ENCODE data around the gene VSIR. TPM values are rescaled to one million over a fixed set of nuclear protein-coding genes. Genes with fewer than 3 reads are reported as not detected.

VSIR gene
- total RNA-seq, 1 donor from 2014 or later: 2.9 TPM

- no peak overlapping the region for H3K4me3 ChIP-seq (ENCODE audit: insufficient read depth, low read depth, low read length)
- no peaks in the 10 kb centered on the region for H3K36me3 Mint-ChIP-seq (ENCODE audit: low read depth, unreplicated experiment)
- H3K27me3 Mint-ChIP-seq (ENCODE audit: low read depth, unreplicated experiment): peaks cover 56% of the 10 kb centered on the region
- no peaks in the 10 kb centered on the region for H3K9me3 ChIP-seq (ENCODE audit: insufficient read depth, low read depth, low read length)
- no peak for FAIRE-seq
- H3K4me2 ChIP-seq (ENCODE audit: low read length): no peak overlapping the region
- H2AFZ ChIP-seq (ENCODE audit: low read depth, low read length): no peak overlapping the region
- DNase-seq (ENCODE audit: low read depth): no peak
- H4K20me1 ChIP-seq (ENCODE audit: insufficient read depth, low read length): no peaks in the 10 kb centered on the region
- peaks cover 3% of the 10 kb centered on the region for H3K4me1 ChIP-seq (ENCODE audit: insufficient read depth, low read length)
- peaks cover 4% of the 10 kb centered on the region for H3K9me3 Mint-ChIP-seq (ENCODE audit: unreplicated experiment)
- H3K4me3 Mint-ChIP-seq (ENCODE audit: unreplicated experiment): no peak overlapping the region
- H3K4me1 Mint-ChIP-seq (ENCODE audit: low read depth, unreplicated experiment): peaks cover 4% of the 10 kb centered on the region
- H3K27me3 ChIP-seq (ENCODE audit: insufficient read depth, low read length): peaks cover 16% of the 10 kb centered on the region
- no peak for TF ChIP-seq CTCF (IDR thresholded peaks at IDR 0.05; ENCODE audit: insufficient read depth, low read depth, low read length)
- TF ChIP-seq EZH2 (IDR thresholded peaks at IDR 0.05; ENCODE audit: insufficient read depth, low read length): no peak
- no peak overlapping the region for H3K27ac ChIP-seq (ENCODE audit: low read depth, low read length)
- no peaks in the 10 kb centered on the region for H3K36me3 ChIP-seq (ENCODE audit: insufficient read depth, low read length)
- H3K9ac ChIP-seq (ENCODE audit: low read length): no peak overlapping the region
- no peak overlapping the region for H3K27ac Mint-ChIP-seq (ENCODE audit: unreplicated experiment)
- H3K79me2 ChIP-seq (ENCODE audit: insufficient read depth, low read length): no peaks in the 10 kb centered on the region
These were observed 18.8 kb downstream of the VSIR start for GRCh38 chr10:71754562-71754961.

GRCh38 chr10:71753960-71754505 lies 19.3 kb downstream of the VSIR start:
- Mint-ChIP-seq H3K36me3 (ENCODE audit: low read depth, unreplicated experiment) (no peaks in the 10 kb centered on the region), H3K9me3 (ENCODE audit: unreplicated experiment) (peaks cover 1% of the 10 kb centered on the region), H3K27ac (ENCODE audit: unreplicated experiment) (no peak overlapping the region), H3K4me3 (ENCODE audit: unreplicated experiment) (no peak overlapping the region), H3K4me1 (ENCODE audit: low read depth, unreplicated experiment) (peaks cover 4% of the 10 kb centered on the region), H3K27me3 (ENCODE audit: low read depth, unreplicated experiment) (peaks cover 58% of the 10 kb centered on the region)
- FAIRE-seq: no peak
- H4K20me1 ChIP-seq (ENCODE audit: insufficient read depth, low read length): no peaks in the 10 kb centered on the region
- peaks cover 16% of the 10 kb centered on the region for H3K27me3 ChIP-seq (ENCODE audit: insufficient read depth, low read length)
- H3K79me2 ChIP-seq (ENCODE audit: insufficient read depth, low read length): no peaks in the 10 kb centered on the region
- no peak for DNase-seq (ENCODE audit: low read depth)
- H3K4me2 ChIP-seq (ENCODE audit: low read length): no peak overlapping the region
- no peaks in the 10 kb centered on the region for H3K9me3 ChIP-seq (ENCODE audit: insufficient read depth, low read depth, low read length)
- TF ChIP-seq CTCF (IDR thresholded peaks at IDR 0.05; ENCODE audit: insufficient read depth, low read depth, low read length) (no peak), EZH2 (IDR thresholded peaks at IDR 0.05; ENCODE audit: insufficient read depth, low read length) (no peak)
- no peaks in the 10 kb centered on the region for H3K36me3 ChIP-seq (ENCODE audit: insufficient read depth, low read length)
- H2AFZ ChIP-seq (ENCODE audit: low read depth, low read length): no peak overlapping the region
- no peak overlapping the region for H3K27ac ChIP-seq (ENCODE audit: low read depth, low read length)
- no peak overlapping the region for H3K4me3 ChIP-seq (ENCODE audit: insufficient read depth, low read depth, low read length)
- no peak overlapping the region for H3K9ac ChIP-seq (ENCODE audit: low read length)
- H3K4me1 ChIP-seq (ENCODE audit: insufficient read depth, low read length): peaks cover 3% of the 10 kb centered on the region

- peaks cover 64% of the 10 kb centered on the region for H3K27me3 Mint-ChIP-seq (ENCODE audit: low read depth, unreplicated experiment)
- H3K9me3 ChIP-seq (ENCODE audit: insufficient read depth, low read depth, low read length): no peaks in the 10 kb centered on the region
- H3K9me3 Mint-ChIP-seq (ENCODE audit: unreplicated experiment): peaks cover 1% of the 10 kb centered on the region
- H3K4me3 Mint-ChIP-seq (ENCODE audit: unreplicated experiment): no peak overlapping the region
- H3K4me1 Mint-ChIP-seq (ENCODE audit: low read depth, unreplicated experiment): peaks cover 4% of the 10 kb centered on the region
- H3K9ac ChIP-seq (ENCODE audit: low read length): no peak overlapping the region
- FAIRE-seq: no peak
- no peaks in the 10 kb centered on the region for H3K36me3 ChIP-seq (ENCODE audit: insufficient read depth, low read length)
- no peak overlapping the region for H3K4me3 ChIP-seq (ENCODE audit: insufficient read depth, low read depth, low read length)
- no peaks in the 10 kb centered on the region for H3K36me3 Mint-ChIP-seq (ENCODE audit: low read depth, unreplicated experiment)
- peaks cover 3% of the 10 kb centered on the region for H3K4me1 ChIP-seq (ENCODE audit: insufficient read depth, low read length)
- H2AFZ ChIP-seq (ENCODE audit: low read depth, low read length): no peak overlapping the region
- TF ChIP-seq EZH2 (IDR thresholded peaks at IDR 0.05; ENCODE audit: insufficient read depth, low read length): no peak
- no peak for TF ChIP-seq CTCF (IDR thresholded peaks at IDR 0.05; ENCODE audit: insufficient read depth, low read depth, low read length)
- DNase-seq (ENCODE audit: low read depth): no peak
- no peak overlapping the region for H3K27ac ChIP-seq (ENCODE audit: low read depth, low read length)
- no peaks in the 10 kb centered on the region for H4K20me1 ChIP-seq (ENCODE audit: insufficient read depth, low read length)
- no peaks in the 10 kb centered on the region for H3K79me2 ChIP-seq (ENCODE audit: insufficient read depth, low read length)
- H3K27ac Mint-ChIP-seq (ENCODE audit: unreplicated experiment): no peak overlapping the region
- H3K4me2 ChIP-seq (ENCODE audit: low read length): no peak overlapping the region
- H3K27me3 ChIP-seq (ENCODE audit: insufficient read depth, low read length): peaks cover 16% of the 10 kb centered on the region
These were observed 20.0 kb downstream of the VSIR start for GRCh38 chr10:71753091-71753959.

All from astrocyte (in vitro differentiated cells and primary cell).